T-helper 2 cell treated with Interferon-gamma antibody and Interleukin-4, amounts not matched to agents 5 μg/mL and 100 μg/mL, for 36 hours (primary cell): ENCODE data around the gene PRDM1.

Experiments used
- DNase-seq: peaks from one replicate; pipeline ENCODE4 v3.0.0; 2021; ENCODE audit warnings: low spot score
- H3K27ac Mint-ChIP-seq: one replicate; pipeline ENCODE4 v1.8.0; 2021; ENCODE audit warnings: mild to moderate bottlenecking, mixed read lengths
- H3K27me3 Mint-ChIP-seq: one replicate; pipeline ENCODE4 v1.8.0; 2021; ENCODE audit warnings: low read depth, mixed read lengths
- H3K36me3 Mint-ChIP-seq: one replicate; pipeline ENCODE4 v1.8.0; 2021; ENCODE audit warnings: low read depth, mixed read lengths
- H3K4me1 Mint-ChIP-seq: one replicate; pipeline ENCODE4 v1.8.0; 2021; ENCODE audit warnings: low read depth, mixed read lengths
- H3K4me3 Mint-ChIP-seq: one replicate; pipeline ENCODE4 v1.8.0; 2022; ENCODE audit warnings: mild to moderate bottlenecking, moderate library complexity, mixed read lengths
- H3K9me3 Mint-ChIP-seq: one replicate; pipeline ENCODE4 v1.8.0; 2021; ENCODE audit warnings: mixed read lengths

PRDM1 gene

GRCh38 chr6:106094964-106095335 lies 8.8 kb downstream of the PRDM1 start:
- Mint-ChIP-seq H3K27me3 (no peaks in the 10 kb centered on the region), H3K27ac (peak overlapping the region; percentile 68), H3K4me1 (peaks cover 77% of the 10 kb centered on the region), H3K4me3 (no peak overlapping the region), H3K36me3 (peaks cover 81% of the 10 kb centered on the region), H3K9me3 (no peaks in the 10 kb centered on the region)
- DNase-seq, result no peak

GRCh38 chr6:106097411-106098231 lies 11.5 kb downstream of the PRDM1 start:
- peaks cover 83% of the 10 kb centered on the region for H3K36me3 Mint-ChIP-seq
- H3K4me1 Mint-ChIP-seq, result peaks cover 79% of the 10 kb centered on the region
- DNase-seq, result peak; percentile 74
- H3K4me3 Mint-ChIP-seq, result peak overlapping the region; percentile 93
- peak overlapping the region; percentile 95 for H3K27ac Mint-ChIP-seq
- H3K9me3 Mint-ChIP-seq, result no peaks in the 10 kb centered on the region
- no peaks in the 10 kb centered on the region for H3K27me3 Mint-ChIP-seq

- peak; percentile 91 for DNase-seq
- Mint-ChIP-seq H3K27me3 (no peaks in the 10 kb centered on the region), H3K36me3 (peaks cover 84% of the 10 kb centered on the region), H3K4me3 (peak overlapping the region; percentile 93), H3K27ac (peak overlapping the region; percentile 95), H3K4me1 (peaks cover 83% of the 10 kb centered on the region), H3K9me3 (no peaks in the 10 kb centered on the region)
Measured at GRCh38 chr6:106098383-106099234, 12.5 kb downstream of the PRDM1 start.

- Mint-ChIP-seq H3K27me3 (no peaks in the 10 kb centered on the region), H3K9me3 (no peaks in the 10 kb centered on the region), H3K36me3 (peaks cover 84% of the 10 kb centered on the region), H3K27ac (peak overlapping the region; percentile 95), H3K4me3 (peak overlapping the region; percentile 93), H3K4me1 (peaks cover 82% of the 10 kb centered on the region)
- no peak for DNase-seq
Measured at GRCh38 chr6:106099235-106099537, 13.1 kb downstream of the PRDM1 start.

- Mint-ChIP-seq H3K27ac (peak overlapping the region; percentile 95), H3K36me3 (peaks cover 89% of the 10 kb centered on the region), H3K9me3 (no peaks in the 10 kb centered on the region), H3K4me1 (peaks cover 71% of the 10 kb centered on the region), H3K4me3 (peak overlapping the region; percentile 93), H3K27me3 (no peaks in the 10 kb centered on the region)
- no peak for DNase-seq
Measured at GRCh38 chr6:106100755-106101154, 14.6 kb downstream of the PRDM1 start.

- H3K36me3 Mint-ChIP-seq, result peaks cover 89% of the 10 kb centered on the region
- H3K4me1 Mint-ChIP-seq, result peaks cover 72% of the 10 kb centered on the region
Measured at GRCh38 chr6:106101466-106101865, 15.3 kb downstream of the PRDM1 start.

GRCh38 chr6:106102034-106102433 lies 15.9 kb downstream of the PRDM1 start:
- peak overlapping the region; percentile 93 for H3K4me3 Mint-ChIP-seq
- H3K4me1 Mint-ChIP-seq, result peaks cover 74% of the 10 kb centered on the region
- peak; percentile 80 for DNase-seq
- no peaks in the 10 kb centered on the region for H3K27me3 Mint-ChIP-seq
- peak overlapping the region; percentile 95 for H3K27ac Mint-ChIP-seq
- H3K9me3 Mint-ChIP-seq, result no peaks in the 10 kb centered on the region
- peaks cover 92% of the 10 kb centered on the region for H3K36me3 Mint-ChIP-seq

More at GRCh38 chr6:106101466-106101865, 15.3 kb downstream of the PRDM1 start:
- H3K4me3 Mint-ChIP-seq, result peak overlapping the region; percentile 93
- H3K27ac Mint-ChIP-seq, result peak overlapping the region; percentile 95
- H3K9me3 Mint-ChIP-seq, result no peaks in the 10 kb centered on the region
- H3K27me3 Mint-ChIP-seq, result no peaks in the 10 kb centered on the region
- no peak for DNase-seq

- Mint-ChIP-seq H3K27me3 (no peaks in the 10 kb centered on the region), H3K4me3 (peak overlapping the region; percentile 93), H3K4me1 (peaks cover 69% of the 10 kb centered on the region), H3K9me3 (no peaks in the 10 kb centered on the region), H3K27ac (peak overlapping the region; percentile 95), H3K36me3 (peaks cover 91% of the 10 kb centered on the region)
- DNase-seq, result no peak
Measured at GRCh38 chr6:106102967-106103727, 17.0 kb downstream of the PRDM1 start.

- Mint-ChIP-seq H3K27ac (peak overlapping the region; percentile 95), H3K36me3 (peaks cover 91% of the 10 kb centered on the region)
Measured at GRCh38 chr6:106103728-106104109, 17.6 kb downstream of the PRDM1 start.

GRCh38 chr6:106104476-106104875 lies 18.3 kb downstream of the PRDM1 start:
- H3K9me3 Mint-ChIP-seq, result no peaks in the 10 kb centered on the region
- peaks cover 90% of the 10 kb centered on the region for H3K36me3 Mint-ChIP-seq
- H3K27ac Mint-ChIP-seq, result no peak overlapping the region

More at GRCh38 chr6:106103728-106104109, 17.6 kb downstream of the PRDM1 start:
- Mint-ChIP-seq H3K4me1 (peaks cover 70% of the 10 kb centered on the region), H3K4me3 (peak overlapping the region; percentile 93), H3K9me3 (no peaks in the 10 kb centered on the region), H3K27me3 (no peaks in the 10 kb centered on the region)
- DNase-seq, result no peak

GRCh38 chr6:106104941-106105340 lies 18.8 kb downstream of the PRDM1 start:
- H3K9me3 Mint-ChIP-seq, result no peaks in the 10 kb centered on the region
- H3K4me3 Mint-ChIP-seq, result peak overlapping the region; percentile 36
- H3K4me1 Mint-ChIP-seq, result peaks cover 68% of the 10 kb centered on the region
- no peak for DNase-seq
- peak overlapping the region; percentile 52 for H3K27ac Mint-ChIP-seq
- H3K27me3 Mint-ChIP-seq, result no peaks in the 10 kb centered on the region
- H3K36me3 Mint-ChIP-seq, result peaks cover 91% of the 10 kb centered on the region

More at GRCh38 chr6:106104476-106104875, 18.3 kb downstream of the PRDM1 start:
- Mint-ChIP-seq H3K4me1 (peaks cover 67% of the 10 kb centered on the region), H3K4me3 (peak overlapping the region; percentile 36), H3K27me3 (no peaks in the 10 kb centered on the region)
- DNase-seq, result no peak

GRCh38 chr6:106105493-106105892 lies 19.4 kb downstream of the PRDM1 start:
- no peaks in the 10 kb centered on the region for H3K27me3 Mint-ChIP-seq
- no peak for DNase-seq
- H3K27ac Mint-ChIP-seq, result no peak overlapping the region
- peaks cover 89% of the 10 kb centered on the region for H3K36me3 Mint-ChIP-seq
- H3K4me3 Mint-ChIP-seq, result peak overlapping the region; percentile 36
- no peaks in the 10 kb centered on the region for H3K9me3 Mint-ChIP-seq
- H3K4me1 Mint-ChIP-seq, result peaks cover 66% of the 10 kb centered on the region

- no peaks in the 10 kb centered on the region for H3K9me3 Mint-ChIP-seq
- H3K4me1 Mint-ChIP-seq, result peaks cover 61% of the 10 kb centered on the region
- peaks cover 79% of the 10 kb centered on the region for H3K36me3 Mint-ChIP-seq
- no peak overlapping the region for H3K27ac Mint-ChIP-seq
- DNase-seq, result no peak
- H3K27me3 Mint-ChIP-seq, result no peaks in the 10 kb centered on the region
- no peak overlapping the region for H3K4me3 Mint-ChIP-seq
Measured at GRCh38 chr6:106106276-106107042, 20.3 kb downstream of the PRDM1 start.
